GM12864 (cell line): Measurements from ENCODE around the gene ST6GALNAC6.

ENCODE experiments used
- DNase-seq: peaks from one replicate; pipeline ENCODE4 v3.0.0-alpha.2; 2011; ENCODE audit warnings: low read depth
- H3K4me3 ChIP-seq: 2 replicates; pipeline ENCODE4 v1.5.1; 2011; ENCODE audit warnings: mild to moderate bottlenecking, low read depth, low read length, control low read depth
- TF ChIP-seq, protein P1 (sequence below): IDR thresholded peaks from 2 replicates; pipeline ENCODE4 v1.5.1; 2011; ENCODE audit warnings: low read depth, mild to moderate bottlenecking, moderate library complexity, low read length, control low read depth, inconsistent platforms; ENCODE audit errors: missing control alignments

The ST6GALNAC6 gene

DNA sequence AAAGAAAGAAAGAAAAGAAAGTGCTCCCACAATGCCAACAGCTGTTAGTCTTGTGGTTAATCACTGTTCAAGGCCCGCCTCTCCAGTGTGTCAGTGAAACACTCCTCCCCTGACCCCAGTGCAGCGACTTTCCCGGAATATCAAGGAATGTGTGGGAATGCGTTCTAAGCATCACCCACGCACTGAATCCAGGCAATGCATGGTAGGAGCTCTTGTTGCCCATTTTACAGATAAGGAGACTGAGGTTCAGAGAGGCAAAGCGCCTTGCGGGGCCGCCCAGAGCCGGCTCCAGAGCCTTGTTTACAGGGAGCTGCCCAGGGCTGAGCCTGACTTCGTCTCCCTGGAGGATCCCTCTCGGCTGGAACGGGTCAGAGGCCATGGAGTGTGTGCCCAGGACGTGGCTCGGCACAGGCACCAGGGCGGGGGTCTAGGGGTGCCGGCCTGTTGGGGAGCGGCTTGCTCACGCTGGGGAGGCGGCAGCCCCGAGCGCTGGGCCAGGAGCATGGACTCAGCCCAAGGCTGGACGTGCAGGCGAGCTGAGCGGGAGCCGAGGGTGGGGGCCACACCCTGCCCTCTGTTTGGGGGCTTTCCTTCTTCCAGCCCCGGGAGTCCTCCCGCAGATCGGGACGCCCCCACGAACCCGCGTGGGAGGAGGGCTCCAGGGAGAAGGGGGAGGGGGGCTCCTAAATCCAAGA is 823 bp downstream of the ST6GALNAC6 start:
- no peak for DNase-seq
- H3K4me3 ChIP-seq = peak overlapping the region; percentile 88
- TF ChIP-seq, protein P1, sequence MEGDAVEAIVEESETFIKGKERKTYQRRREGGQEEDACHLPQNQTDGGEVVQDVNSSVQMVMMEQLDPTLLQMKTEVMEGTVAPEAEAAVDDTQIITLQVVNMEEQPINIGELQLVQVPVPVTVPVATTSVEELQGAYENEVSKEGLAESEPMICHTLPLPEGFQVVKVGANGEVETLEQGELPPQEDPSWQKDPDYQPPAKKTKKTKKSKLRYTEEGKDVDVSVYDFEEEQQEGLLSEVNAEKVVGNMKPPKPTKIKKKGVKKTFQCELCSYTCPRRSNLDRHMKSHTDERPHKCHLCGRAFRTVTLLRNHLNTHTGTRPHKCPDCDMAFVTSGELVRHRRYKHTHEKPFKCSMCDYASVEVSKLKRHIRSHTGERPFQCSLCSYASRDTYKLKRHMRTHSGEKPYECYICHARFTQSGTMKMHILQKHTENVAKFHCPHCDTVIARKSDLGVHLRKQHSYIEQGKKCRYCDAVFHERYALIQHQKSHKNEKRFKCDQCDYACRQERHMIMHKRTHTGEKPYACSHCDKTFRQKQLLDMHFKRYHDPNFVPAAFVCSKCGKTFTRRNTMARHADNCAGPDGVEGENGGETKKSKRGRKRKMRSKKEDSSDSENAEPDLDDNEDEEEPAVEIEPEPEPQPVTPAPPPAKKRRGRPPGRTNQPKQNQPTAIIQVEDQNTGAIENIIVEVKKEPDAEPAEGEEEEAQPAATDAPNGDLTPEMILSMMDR = no peak

DNA sequence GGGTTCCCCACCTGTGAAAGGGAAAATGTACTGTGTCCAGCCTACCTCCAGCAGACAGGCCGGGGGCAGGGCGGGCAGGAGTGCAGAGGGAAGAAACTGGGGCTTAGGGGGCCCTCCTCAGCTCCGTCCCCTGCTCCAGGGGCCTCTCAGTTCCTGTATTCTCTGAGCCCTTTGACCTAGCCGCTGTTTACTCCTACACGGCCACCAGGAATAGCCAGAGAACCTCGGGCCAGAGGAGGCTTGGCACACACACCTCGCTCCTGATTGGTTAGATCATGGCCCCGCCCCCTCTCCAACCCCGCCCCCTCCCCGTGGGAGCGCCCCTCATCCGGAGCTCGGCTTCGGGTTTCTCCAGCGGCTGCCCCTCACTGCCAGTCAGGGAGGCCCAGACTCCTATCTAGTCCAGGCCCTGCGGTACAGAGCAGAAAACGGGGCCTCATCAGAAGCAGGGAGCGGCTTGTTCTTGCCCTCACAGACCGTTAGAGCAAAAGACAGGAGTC is 2.2 kb downstream of the ST6GALNAC6 start:
- DNase-seq = no peak
- H3K4me3 ChIP-seq = no peak overlapping the region

DNA sequence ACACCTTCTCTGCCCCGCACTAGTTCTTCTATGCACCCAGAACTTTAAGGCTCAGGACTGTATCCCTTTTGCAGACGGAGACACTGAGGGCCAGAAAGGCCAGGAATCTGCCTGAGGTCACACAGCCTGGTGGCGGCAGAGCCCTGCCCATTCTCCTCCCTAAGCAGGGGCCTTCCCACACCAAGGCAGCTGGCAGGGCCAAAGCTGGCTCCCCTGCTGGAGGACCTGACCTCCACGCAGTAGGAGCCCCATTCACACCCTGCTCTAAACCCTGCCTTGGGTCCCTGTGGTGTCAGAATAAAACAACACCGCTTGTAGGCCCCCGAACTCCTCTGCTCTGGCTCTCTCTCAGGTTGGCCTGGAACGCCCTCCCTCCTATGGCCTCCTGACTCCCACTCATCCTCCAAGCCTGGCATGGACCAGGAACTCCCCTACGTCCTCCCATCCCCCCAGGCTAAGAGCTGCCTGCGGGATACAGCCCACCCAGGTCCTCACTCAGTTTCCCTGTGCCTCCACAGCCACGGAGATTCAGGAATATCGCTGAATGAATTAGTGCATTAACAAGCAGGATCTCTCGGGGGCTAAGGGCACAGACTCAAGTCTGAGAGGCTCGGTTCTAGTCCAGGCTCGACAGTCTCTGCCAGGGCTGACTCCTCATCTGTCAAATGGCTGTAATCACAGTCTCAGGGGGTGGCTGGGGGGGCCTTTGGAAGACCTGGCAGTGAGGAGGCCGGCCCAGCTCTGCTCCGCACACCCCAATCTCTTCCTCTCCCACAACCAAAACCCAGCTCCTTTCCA is 2.8 kb downstream of the ST6GALNAC6 start:
- DNase-seq = no peak
- no peak overlapping the region for H3K4me3 ChIP-seq
- TF ChIP-seq, protein P1 = no peak

More for the DNA sequence above, 2.2 kb downstream of the ST6GALNAC6 start:
- TF ChIP-seq, protein P1 = no peak

DNA sequence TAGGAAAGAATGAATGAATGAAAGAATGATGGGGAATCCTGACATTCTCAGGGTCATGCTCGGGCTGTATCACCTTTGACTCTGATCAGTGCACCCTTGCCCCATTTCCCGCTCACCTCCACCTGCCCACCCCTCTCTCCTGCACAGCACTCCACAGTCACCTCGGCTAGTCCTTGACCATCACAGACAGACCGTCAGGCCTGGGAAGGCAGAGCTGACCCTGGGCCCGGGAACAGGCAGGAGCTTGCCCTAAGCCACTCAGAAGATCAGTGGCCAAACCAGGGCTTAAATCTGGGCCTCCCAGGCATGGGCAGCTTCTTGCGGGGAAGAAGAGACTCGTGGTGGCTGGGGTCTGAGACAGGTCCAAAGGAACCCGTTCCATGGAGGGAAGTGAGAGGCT is 3.6 kb downstream of the ST6GALNAC6 start:
- TF ChIP-seq, protein P1 = no peak
- no peak for DNase-seq
- no peak overlapping the region for H3K4me3 ChIP-seq

DNA sequence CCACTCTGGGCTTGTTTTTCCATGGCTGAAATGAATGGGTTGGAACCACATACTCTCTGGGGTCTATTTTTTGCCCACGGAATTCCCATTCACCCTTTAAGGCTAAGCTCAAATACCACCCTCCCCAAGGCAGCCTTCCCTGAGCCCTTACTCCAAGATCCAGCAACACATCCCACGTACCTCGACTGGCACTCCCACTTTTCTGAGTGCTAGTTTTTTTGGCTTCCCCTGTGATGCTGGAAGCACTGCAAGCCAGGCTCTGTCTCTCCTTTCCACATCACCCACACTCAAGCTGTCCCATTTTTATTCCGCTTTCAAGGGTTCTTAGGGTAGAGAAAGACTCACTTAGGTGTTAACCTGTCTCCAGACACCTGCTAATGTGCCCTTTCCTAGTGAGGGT is 6.0 kb downstream of the ST6GALNAC6 start:
- TF ChIP-seq, protein P1 = no peak
- no peak for DNase-seq
- H3K4me3 ChIP-seq = no peak overlapping the region

DNA sequence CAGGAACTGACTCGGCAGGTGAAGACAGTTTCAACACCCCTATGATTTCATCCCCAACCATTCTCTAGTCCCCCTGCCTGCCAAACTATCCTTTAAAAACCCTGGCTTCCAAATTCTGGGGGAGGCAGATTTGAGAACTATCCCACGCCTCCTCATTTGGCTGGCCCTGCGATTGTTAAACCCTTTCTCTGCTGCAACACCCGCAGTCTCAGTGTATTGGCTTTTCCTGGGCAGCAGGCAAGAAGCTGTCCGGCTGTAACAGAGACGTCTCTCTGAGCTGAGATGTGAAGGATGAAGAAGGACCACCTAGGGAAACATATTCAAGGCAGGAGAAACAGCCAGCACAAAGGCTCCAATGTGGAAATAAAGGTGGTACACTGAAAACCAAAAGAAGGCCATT is 6.6 kb downstream of the ST6GALNAC6 start:
- DNase-seq = no peak
- TF ChIP-seq, protein P1 = no peak
- no peak overlapping the region for H3K4me3 ChIP-seq

DNA sequence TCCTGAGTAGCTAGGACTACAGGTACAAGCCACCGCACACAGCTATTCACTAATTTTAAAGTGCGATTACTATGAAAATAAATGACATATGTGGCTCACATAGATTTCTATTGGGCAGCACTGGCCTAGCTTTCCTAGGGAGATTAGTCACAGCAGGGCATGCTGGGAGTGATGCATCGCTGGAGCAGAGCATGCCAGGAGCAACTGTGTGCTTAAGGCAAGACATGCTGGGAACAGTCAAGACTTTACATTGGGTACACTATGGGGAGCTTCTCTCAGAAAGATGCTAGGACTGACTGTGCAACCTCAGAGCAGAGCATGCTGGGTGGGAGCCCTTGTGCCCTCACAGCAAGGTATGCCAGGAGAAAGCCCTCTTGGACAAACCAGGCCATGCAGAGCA is 9.3 kb downstream of the ST6GALNAC6 start:
- H3K4me3 ChIP-seq = no peak overlapping the region
- DNase-seq = no peak
- TF ChIP-seq, protein P1 = no peak
